H1 (cell line): Measurements from ENCODE around the gene CACNA2D4. TPM values are rescaled to one million over a fixed set of nuclear protein-coding genes. Genes with fewer than 3 reads are reported as not detected.

ENCODE experiments used
- CTCF ChIA-PET: fragments of 300-600 bp; sonication (Branson Sonifier 250); formaldehyde crosslinking; loops from one replicate; lab custom pipeline; 2021; ENCODE audit not compliant: partially characterized antibody; lab: Charles Lee
- POLR2A ChIA-PET: fragments of 300-600 bp; sonication (Branson Sonifier 250); formaldehyde crosslinking; loops from one replicate; lab custom pipeline; 2021; ENCODE audit warnings: inconsistent platforms; ENCODE audit not compliant: partially characterized antibody; lab: Charles Lee
- DNase-seq, 2 experiments: peaks; one replicate each; pipeline versions ENCODE4 v3.0.0 to v3.0.0-alpha.2; 2010 to 2022; ENCODE audit warnings: low spot score in 2 of 2, low read depth in 1 of 2, mixed read lengths in 1 of 2
- FAIRE-seq: peaks from 2 replicates; lab custom pipeline; 2011; peaks lifted over from hg19 to GRCh38; lab: Jason Lieb, UNC
- H2AFZ ChIP-seq: 2 replicates; pipeline ENCODE4 v1.8.1; 2012; ENCODE audit warnings: low read length, inconsistent platforms
- H2AK5ac ChIP-seq: 2 replicates; pipeline ENCODE4 v1.6.1; 2013; ENCODE audit warnings: low read depth, low read length
- H2BK120ac ChIP-seq: replicated peaks from 2 replicates; pipeline ENCODE3; 2013; ENCODE audit warnings: low read depth, low read length, inconsistent platforms
- H2BK12ac ChIP-seq: 2 replicates; pipeline ENCODE4 v1.6.1; 2013; ENCODE audit warnings: low read depth, low read length
- H2BK15ac ChIP-seq: 2 replicates; pipeline ENCODE4 v1.6.1; 2013; ENCODE audit warnings: low read length
- H2BK20ac ChIP-seq: 2 replicates; pipeline ENCODE4 v1.6.1; 2013; ENCODE audit warnings: low read length
- H2BK5ac ChIP-seq: 2 replicates; pipeline ENCODE4 v1.6.1; 2013; ENCODE audit warnings: low read depth, low read length
- H3K14ac ChIP-seq: 2 replicates; pipeline ENCODE4 v1.6.1; 2013; ENCODE audit warnings: inconsistent platforms; ENCODE audit not compliant: insufficient read length
- H3K18ac ChIP-seq: 2 replicates; pipeline ENCODE4 v1.6.1; 2013; ENCODE audit warnings: low read length; ENCODE audit errors: extremely low read depth
- H3K23ac ChIP-seq: 2 replicates; pipeline ENCODE4 v1.6.1; 2013; ENCODE audit warnings: inconsistent platforms; ENCODE audit not compliant: insufficient read length
- H3K23me2 ChIP-seq: 2 replicates; pipeline ENCODE4 v1.6.1; 2013; ENCODE audit warnings: low read depth, low read length
- H3K27ac ChIP-seq: 2 replicates; pipeline ENCODE4 v1.6.1; 2011; ENCODE audit warnings: low read depth, low read length, inconsistent platforms
- H3K27me3 ChIP-seq, 4 experiments: replicated peaks in 1 of 4; 1 replicate in 1 of 4; 2 replicates in 3 of 4; pipeline versions ENCODE4 v1.6.1 to v1.8.1; 2011 to 2013; ENCODE audit warnings: low read length in 3 of 4, mild to moderate bottlenecking in 3 of 4, inconsistent platforms in 2 of 4, mixed read lengths in 2 of 4, moderate library complexity in 1 of 4; ENCODE audit not compliant: control insufficient read depth in 3 of 4, insufficient read depth in 3 of 4; ENCODE audit errors: extremely low read depth in 1 of 4
- H3K36me3 ChIP-seq, 4 experiments: 2 replicates each; pipeline versions ENCODE4 v1.6.1 to v1.8.1; 2011 to 2013; ENCODE audit warnings: mild to moderate bottlenecking in 4 of 4, low read length in 3 of 4, moderate library complexity in 2 of 4, control low read depth in 1 of 4, inconsistent platforms in 1 of 4; ENCODE audit not compliant: insufficient read depth in 4 of 4, control insufficient read depth in 2 of 4
- H3K4ac ChIP-seq: replicated peaks from 2 replicates; pipeline ENCODE3; 2013; ENCODE audit warnings: low read length, low read depth, mixed read lengths, inconsistent platforms; ENCODE audit not compliant: insufficient read length
- H3K4me1 ChIP-seq, 4 experiments: replicated peaks in 1 of 4; 1 replicate in 1 of 4; 2 replicates in 3 of 4; pipeline versions ENCODE4 v1.6.1 to v1.8.1; 2011 to 2013; ENCODE audit warnings: low read length in 3 of 4, inconsistent platforms in 2 of 4, mixed read lengths in 1 of 4; ENCODE audit not compliant: insufficient read depth in 4 of 4, control insufficient read depth in 3 of 4
- H3K4me2 ChIP-seq, 2 experiments: 2 replicates each; pipeline versions ENCODE4 v1.6.1 to v1.8.1; 2011 to 2013; ENCODE audit warnings: low read depth in 2 of 2, low read length in 2 of 2, control low read depth in 1 of 2, inconsistent platforms in 1 of 2, mild to moderate bottlenecking in 1 of 2; ENCODE audit not compliant: insufficient read depth in 1 of 2
- H3K4me3 ChIP-seq, 4 experiments: fragments of 200-600, 300-600 bp in 1 of 4; sonication (generic), shearing (Covaris generic), sonication (Bioruptor Twin) in 1 of 4; 2 replicates each; pipeline versions ENCODE4 v1.5.1 to v1.8.1; 2011 to 2016; ENCODE audit warnings: low read length in 4 of 4, low read depth in 3 of 4, control low read depth in 2 of 4, inconsistent platforms in 2 of 4, mild to moderate bottlenecking in 2 of 4, mixed read lengths in 1 of 4, moderate library complexity in 1 of 4; ENCODE audit not compliant: insufficient read depth in 2 of 4; ENCODE audit errors: extremely low read depth in 1 of 4
- H3K56ac ChIP-seq: replicated peaks from 2 replicates; pipeline ENCODE3; 2013; ENCODE audit warnings: low read depth, mild to moderate bottlenecking, mixed read lengths, low read length, inconsistent platforms; ENCODE audit not compliant: insufficient read length
- H3K79me1 ChIP-seq: 2 replicates; pipeline ENCODE4 v1.6.1; 2013; ENCODE audit warnings: low read depth, low read length, control low read depth
- H3K79me2 ChIP-seq, 2 experiments: 2 replicates each; pipeline versions ENCODE4 v1.6.1 to v1.8.1; 2012 to 2013; ENCODE audit warnings: low read length in 2 of 2, mild to moderate bottlenecking in 2 of 2, inconsistent platforms in 1 of 2; ENCODE audit not compliant: insufficient read depth in 2 of 2, control insufficient read depth in 1 of 2
- H3K9ac ChIP-seq, 4 experiments: replicated peaks in 1 of 4; 1 replicate in 1 of 4; 2 replicates in 3 of 4; pipeline versions ENCODE4 v1.6.1 to v1.8.1; 2011 to 2013; ENCODE audit warnings: low read depth in 3 of 4, low read length in 3 of 4, control low read depth in 2 of 4, mild to moderate bottlenecking in 2 of 4, moderate library complexity in 2 of 4, inconsistent platforms in 1 of 4; ENCODE audit errors: extremely low read depth in 1 of 4
- H3K9me3 ChIP-seq, 2 experiments: 2 replicates each; pipeline versions ENCODE4 v1.6.1 to v1.8.1; 2012 to 2013; ENCODE audit warnings: mild to moderate bottlenecking in 2 of 2, moderate library complexity in 2 of 2, control low read depth in 1 of 2, inconsistent platforms in 1 of 2, low read depth in 1 of 2, low read length in 1 of 2, mixed read lengths in 1 of 2; ENCODE audit not compliant: insufficient read depth in 2 of 2
- H4K20me1 ChIP-seq, 2 experiments: replicated peaks in 1 of 2; 2 replicates each; pipeline versions ENCODE3 to v1.8.1; 2011 to 2013; ENCODE audit warnings: inconsistent platforms in 2 of 2, low read length in 2 of 2, mild to moderate bottlenecking in 1 of 2; ENCODE audit not compliant: insufficient read depth in 2 of 2, control insufficient read depth in 1 of 2
- H4K5ac ChIP-seq: 2 replicates; pipeline ENCODE4 v1.6.1; 2013; ENCODE audit warnings: low read length, low read depth, mixed read lengths, inconsistent platforms; ENCODE audit not compliant: insufficient read length
- H4K8ac ChIP-seq: 2 replicates; pipeline ENCODE4 v1.8.0; 2013; ENCODE audit warnings: mild to moderate bottlenecking, moderate library complexity, low read length, inconsistent platforms; ENCODE audit not compliant: insufficient read depth; ENCODE audit errors: extremely low read depth
- H4K91ac ChIP-seq: replicated peaks from 2 replicates; pipeline ENCODE3; 2013; ENCODE audit warnings: low read length, mixed read lengths, inconsistent platforms; ENCODE audit not compliant: insufficient read length
- SP4 ChIP-seq: IDR thresholded peaks from 2 replicates; pipeline ENCODE4 v1.6.1; 2012; ENCODE audit warnings: low read length, inconsistent platforms
- WGBS, 2 experiments: shearing (Covaris generic) in 1 of 2; methylation state at CpG; one replicate each; pipeline versions ENCODE4 v1.1.6 to v1.1.7; 2013 to 2015; ENCODE audit warnings: low lambda C conversion rate in 2 of 2, mixed read lengths in 2 of 2, inconsistent platforms in 1 of 2, low coverage in 1 of 2, missing lambda C conversion rate in 1 of 2; ENCODE audit not compliant: insufficient replicate concordance in 2 of 2, insufficient coverage in 1 of 2, insufficient read length in 1 of 2; ENCODE audit errors: extremely low coverage in 1 of 2, missing lambda C conversion rate in 1 of 2; 5-methylcytosine and 5-hydroxymethylcytosine counted together
- polyA plus RNA-seq, 7 experiments: library from polyadenylated mRNA; depleted of rRNA in 3 of 7; stranded (reverse) in 5 of 7; unstranded in 2 of 7; fragments of >200 nt in 5 of 7; fragments of 200-250 nt in 2 of 7; gene quantifications; 1 replicate in 5 of 7; 2 replicates in 1 of 7; 4 replicates in 1 of 7; pipeline versions ENCODE4 v1.2.1 to v1.2.3, GENCODE V29; 2011 to 2013; ENCODE audit warnings: missing spikeins in 2 of 7, mixed read lengths in 2 of 7
- total RNA-seq: library from RNA; stranded (reverse); fragmentation: NEBNext Ultra II Directional; extraction: Animal tissue kit (Norgen Biotek cat#: 25700); gene quantifications from 2 replicates; pipeline ENCODE4 v1.2.1, GENCODE V29; 2021
- TF ChIP-seq, protein P1 (sequence below): IDR thresholded peaks from 2 replicates; pipeline ENCODE4 v1.6.1; 2012; ENCODE audit warnings: inconsistent platforms

Gene CACNA2D4
- total and polyA plus RNA-seq, 2 of the 8 experiments (the other 6 are each of a cell fraction or from before 2014, with no cell fraction given) = 0.44 to 0.88 TPM

DNA sequence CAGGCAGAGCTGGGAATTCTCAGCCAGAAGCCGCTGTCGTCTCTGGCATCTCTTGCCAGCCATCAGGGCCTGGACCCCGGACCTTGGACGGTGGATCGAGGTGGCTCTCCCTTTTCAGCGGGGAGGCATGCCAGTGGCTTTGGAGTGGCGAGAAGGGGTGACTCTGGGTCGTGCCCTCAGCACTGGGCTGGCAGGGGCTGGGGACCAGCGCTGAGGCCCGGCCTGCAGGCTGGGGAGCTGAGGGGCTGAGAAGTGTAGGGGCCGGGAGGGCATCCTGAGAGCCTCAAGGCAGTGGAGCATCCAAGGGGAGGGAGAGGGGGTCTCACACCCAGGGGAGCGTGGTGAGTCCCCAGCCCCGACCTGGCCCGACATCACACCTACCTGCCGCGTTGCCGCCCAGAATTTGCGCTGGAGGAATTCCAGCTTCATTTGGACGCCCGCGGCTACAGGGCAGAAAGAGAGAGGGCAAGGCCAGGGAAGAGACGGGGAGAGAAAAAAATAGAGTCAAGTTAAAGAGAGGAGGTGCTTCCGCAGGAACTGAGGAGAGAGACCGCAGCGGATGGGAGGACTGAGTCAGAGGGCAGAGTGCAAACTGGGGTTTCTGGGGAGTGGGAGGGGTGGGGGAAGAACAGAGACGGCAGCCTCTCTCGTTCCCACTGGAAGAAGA, 107.0 kb downstream of the CACNA2D4 start:
- Histone ChIP-seq H3K14ac (no peak overlapping the region), H4K8ac (peak overlapping the region; percentile 80; the same call in 1 of the 2 replicates), H3K4me3 (no peak overlapping the region), H4K20me1 (peaks cover 0 to 2% of the 10 kb centered on the region in 2 experiments), H3K27me3 (no peaks in the 10 kb centered on the region), H2AK5ac (no peak overlapping the region), H3K56ac (no peak overlapping the region), H3K23me2 (no peaks in the 10 kb centered on the region; the same call in 1 of the 2 replicates), H3K36me3 (no peaks in the 10 kb centered on the region), H2BK15ac (no peak overlapping the region), H3K4me2 (no peak overlapping the region), H2BK120ac (no peak overlapping the region), H3K23ac (no peak overlapping the region), H3K9me3 (no peaks in the 10 kb centered on the region), H3K79me1 (no peaks in the 10 kb centered on the region), H2AFZ (no peak overlapping the region), H2BK12ac (no peak overlapping the region), H3K18ac (no peak overlapping the region), H2BK20ac (no peak overlapping the region), H3K79me2 (no peaks in the 10 kb centered on the region), H3K9ac (no peak overlapping the region), H4K5ac (no peak overlapping the region), H4K91ac (no peak overlapping the region), H3K4ac (no peak overlapping the region), H2BK5ac (no peak overlapping the region), H3K4me1 (peaks cover 0 to 2% (median 0%) of the 10 kb centered on the region in 4 experiments; a peak in 1 of 7 replicates), H3K27ac (no peak overlapping the region)
- CTCF ChIA-PET = interaction anchor here (1.4 to 1.7 kb wide), 2 partner anchors 12 to 129 kb away, joined by 4 to 5 read pairs; no protein-coding TSS in a partner anchor
- TF ChIP-seq, protein P1, sequence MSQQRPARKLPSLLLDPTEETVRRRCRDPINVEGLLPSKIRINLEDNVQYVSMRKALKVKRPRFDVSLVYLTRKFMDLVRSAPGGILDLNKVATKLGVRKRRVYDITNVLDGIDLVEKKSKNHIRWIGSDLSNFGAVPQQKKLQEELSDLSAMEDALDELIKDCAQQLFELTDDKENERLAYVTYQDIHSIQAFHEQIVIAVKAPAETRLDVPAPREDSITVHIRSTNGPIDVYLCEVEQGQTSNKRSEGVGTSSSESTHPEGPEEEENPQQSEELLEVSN = 0 out of 2 replicates have a peak, but pooled peaks have one; percentile 14
- no peak for TF ChIP-seq SP4
- whole genome bisulfite sequencing, 2 experiments = 90% methylated on average over 17 of the region's 27 CpGs; no CpG with 5 or more reads in 1 of the 2 experiments
- POLR2A ChIA-PET = no interaction called here
- FAIRE-seq (no peak), DNase-seq (no peak)
